NCI-H1105 treated with DMSO at 0.1 percent for 48 hours (cell line): Measurements from ENCODE around the gene GPSM1.
"Not testable (repeated sequence)": the region's sequence is repeated elsewhere in the genome, so short reads cannot be mapped to it uniquely, and the experiment has no call there.

Source experiments
- DNase-seq: peaks from one replicate; lab custom pipeline; 2025; lab: John Stamatoyannopoulos, UW

GPSM1 gene

GRCh38 chr9:136395345-136396218 is 68.2 kb downstream of the GPSM1 start:
- no peak for DNase-seq

- DNase-seq, result no peak
Observed at GRCh38 chr9:136396219-136396515, 68.8 kb downstream of the GPSM1 start.

- DNase-seq, result no peak
Observed at GRCh38 chr9:136397643-136398042, 70.3 kb downstream of the GPSM1 start.

- no peak for DNase-seq
Observed at GRCh38 chr9:136398286-136398685, 70.9 kb downstream of the GPSM1 start.

- DNase-seq, result no peak
Observed at GRCh38 chr9:136399176-136400037, 72.1 kb downstream of the GPSM1 start.

- peak; percentile 82 for DNase-seq
Observed at GRCh38 chr9:136400038-136400834, 72.9 kb downstream of the GPSM1 start, which contains the start of gene SNAPC4. Gene SNAPC4 (minus strand): TSS chr9:136400170. CDS start chr9:136398428, 1,742 bp downstream.

GRCh38 chr9:136401173-136401922 is 74.0 kb downstream of the GPSM1 start:
- DNase-seq, result no peak

- DNase-seq, result no peak
Observed at GRCh38 chr9:136402067-136402466, 74.7 kb downstream of the GPSM1 start.

- DNase-seq, result no peak
Observed at GRCh38 chr9:136403538-136403914, 76.2 kb downstream of the GPSM1 start.

- DNase-seq, result no peak
Observed at GRCh38 chr9:136403915-136404800, 76.8 kb downstream of the GPSM1 start.

GRCh38 chr9:136404801-136405136 is 77.4 kb downstream of the GPSM1 start:
- DNase-seq, result no peak

- DNase-seq, result no peak
Observed at GRCh38 chr9:136405481-136405880, 78.1 kb downstream of the GPSM1 start.

GRCh38 chr9:136405904-136406303 is 78.6 kb downstream of the GPSM1 start:
- DNase-seq, result not testable (repeated sequence)

GRCh38 chr9:136407061-136407460 is 79.7 kb downstream of the GPSM1 start:
- not testable (repeated sequence) for DNase-seq

GRCh38 chr9:136407911-136408310 is 80.6 kb downstream of the GPSM1 start:
- DNase-seq, result no peak
